GM20000 (cell line): ENCODE measurements around the gene TMEM225B.

Source experiments
- DNase-seq: peaks from one replicate; pipeline ENCODE4 v3.0.0; 2012; ENCODE audit warnings: low spot score
- CTCF ChIP-seq: IDR thresholded peaks from 2 replicates; pipeline ENCODE4 v1.5.1; 2012; ENCODE audit warnings: mild to moderate bottlenecking, control low read depth; ENCODE audit errors: extremely low read depth, missing control alignments

TMEM225B gene

GRCh38 chr7:99557940-99558305 lies 40.1 kb upstream of the TMEM225B start:
- DNase-seq, result no peak
- TF ChIP-seq CTCF, result no peak

GRCh38 chr7:99558306-99559174 lies 39.5 kb upstream of the TMEM225B start, which contains the start of gene ZNF655:
ZNF655 (plus strand) TSS chr7:99558642; CDS start chr7:99560560, 1,918 bp downstream.
- TF ChIP-seq CTCF, result no peak
- DNase-seq, result peak; percentile 94

GRCh38 chr7:99559175-99559915 lies 38.7 kb upstream of the TMEM225B start:
- no peak for DNase-seq
- no peak for TF ChIP-seq CTCF

DNA sequence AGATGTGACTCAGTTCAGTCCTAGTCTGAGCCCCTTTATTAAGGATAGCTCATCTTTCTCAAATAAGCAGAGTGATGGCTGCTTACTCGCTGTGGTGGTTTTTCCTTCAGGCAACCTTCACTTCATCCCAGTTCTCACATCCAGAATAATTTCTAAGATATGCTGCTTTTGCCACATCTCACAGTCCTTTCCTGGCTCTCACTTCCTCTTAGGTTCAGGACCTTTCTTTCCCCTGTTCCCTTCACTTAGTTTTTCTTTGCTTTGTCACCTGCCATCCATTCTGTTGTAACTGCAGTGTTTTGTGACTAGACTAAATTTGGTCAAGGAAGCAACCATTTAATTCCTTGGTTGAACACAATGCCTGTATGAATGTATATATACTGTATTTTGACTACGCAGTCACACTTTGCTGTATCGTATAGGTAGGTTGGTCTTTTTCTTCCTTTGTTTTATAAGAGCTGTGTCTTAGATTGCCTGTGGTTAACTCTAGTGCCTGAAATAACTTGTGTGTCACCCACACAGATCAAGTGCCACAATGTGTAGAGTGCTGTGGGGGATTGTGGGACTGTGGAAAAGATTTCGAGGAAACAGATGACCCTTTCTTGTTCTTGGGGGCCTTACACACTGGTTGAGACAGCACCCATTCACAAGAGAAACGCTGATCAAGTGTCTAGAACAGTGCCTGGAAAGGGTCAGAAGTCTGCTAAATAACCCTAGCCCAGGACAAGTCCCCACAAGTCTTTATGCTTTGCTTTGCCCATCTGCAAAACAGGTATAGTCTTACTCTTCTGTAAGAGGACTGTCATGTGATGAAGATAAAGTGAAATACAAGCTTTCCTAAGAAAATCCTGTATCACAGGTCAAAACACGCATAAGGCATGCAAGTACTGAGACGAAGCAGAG lies 37.0 kb upstream of the TMEM225B start:
- TF ChIP-seq CTCF, result no peak

GRCh38 chr7:99561737-99562051 lies 36.4 kb upstream of the TMEM225B start:
- no peak for TF ChIP-seq CTCF
- no peak for DNase-seq

More for the DNA sequence above, 37.0 kb upstream of the TMEM225B start:
- DNase-seq, result no peak

GRCh38 chr7:99562114-99562784 lies 35.8 kb upstream of the TMEM225B start:
- TF ChIP-seq CTCF, result no peak
- no peak for DNase-seq
